Measurements from ENCODE around the gene PSTPIP1. TPM values are rescaled to one million over a fixed set of nuclear protein-coding genes. Genes with fewer than 3 reads are reported as not detected.

Gene PSTPIP1
- total and polyA plus RNA-seq, 9 of the 15 experiments (the other 6 are each of a cell fraction or from before 2014, with no cell fraction given), result not detected

- no peak for TF ChIP-seq THAP12 (CRISPR knock-in tag; IDR thresholded peaks at IDR 0.05)
- no peak for TF ChIP-seq POLR2G (IDR thresholded peaks at IDR 0.05; ENCODE audit: low read depth, low read length)
- TF ChIP-seq THRAP3 (IDR thresholded peaks at IDR 0.05; ENCODE audit: borderline replicate concordance), result no peak
- TF ChIP-seq NR3C1 (CRISPR knock-in tag; IDR thresholded peaks at IDR 0.05), result no peak
- TF ChIP-seq NFE2L1 (tag; IDR thresholded peaks at IDR 0.05; ENCODE audit: borderline replicate concordance, low read depth), result no peak
- TF ChIP-seq STAT5B (CRISPR knock-in tag; IDR thresholded peaks at IDR 0.05), result no peak
- TF ChIP-seq ZNF695 (CRISPR knock-in tag; IDR thresholded peaks at IDR 0.05), result no peak
- TF ChIP-seq SIRT6 (IDR thresholded peaks at IDR 0.05; ENCODE audit: low read depth, low read length), result no peak
- no peak for TF ChIP-seq CHD4 (IDR thresholded peaks at IDR 0.05; ENCODE audit: insufficient read depth, insufficient replicate concordance, low read depth, low read length, poor library complexity, severe bottlenecking)
- no peak for TF ChIP-seq NR2F6 (CRISPR knock-in tag; IDR thresholded peaks at IDR 0.05)
- TF ChIP-seq THAP7 (CRISPR knock-in tag; IDR thresholded peaks at IDR 0.05), result no peak
- no peak for TF ChIP-seq SNIP1 (IDR thresholded peaks at IDR 0.05; ENCODE audit: low read depth)
- no peak for TF ChIP-seq PML (IDR thresholded peaks at IDR 0.05; ENCODE audit: low read length)
- TF ChIP-seq SMARCA5 (IDR thresholded peaks at IDR 0.05), result no peak
- no peak for TF ChIP-seq ZNF217 (CRISPR knock-in tag; IDR thresholded peaks at IDR 0.05)
- TF ChIP-seq NUFIP1 (IDR thresholded peaks at IDR 0.05; ENCODE audit: partially characterized antibody), result no peak
- no peak for TF ChIP-seq KAT8 (IDR thresholded peaks at IDR 0.05; ENCODE audit: low read depth)
- no peak for TF ChIP-seq ZC3H11A (IDR thresholded peaks at IDR 0.05; ENCODE audit: low read depth, low read length)
- no peak for TF ChIP-seq ZKSCAN1 (IDR thresholded peaks at IDR 0.05; ENCODE audit: low read depth, low read length)
- no peak for TF ChIP-seq GMEB1 (CRISPR knock-in tag; IDR thresholded peaks at IDR 0.05)
- no peak for TF ChIP-seq ZNF76 (CRISPR knock-in tag; IDR thresholded peaks at IDR 0.05; ENCODE audit: borderline replicate concordance)
- no peak for TF ChIP-seq CBFB (CRISPR knock-in tag; IDR thresholded peaks at IDR 0.05)
- TF ChIP-seq ZNF24 (IDR thresholded peaks at IDR 0.05), result no peak
- TF ChIP-seq TEAD2 (tag; IDR thresholded peaks at IDR 0.05), result no peak
- TF ChIP-seq ZNF41 (CRISPR knock-in tag; conservative IDR thresholded peaks at IDR 0.05), result no peak
- no peak for TF ChIP-seq EZH2 (IDR thresholded peaks at IDR 0.05; ENCODE audit: borderline replicate concordance, low read depth, low read length)
- no peak for TF ChIP-seq ETS2 (tag; IDR thresholded peaks at IDR 0.05; ENCODE audit: borderline replicate concordance, poor library complexity, severe bottlenecking)
- no peak for TF ChIP-seq ZNF212 (CRISPR knock-in tag; IDR thresholded peaks at IDR 0.05)
Observed at GRCh38 chr15:77064539-77065308, 69.8 kb downstream of the PSTPIP1 start (continued).

All from K562 (cell line).